ENCODE measurements around the gene PARP15.
"Not testable (repeated sequence)": the region's sequence is repeated elsewhere in the genome, so short reads cannot be mapped to it uniquely, and the experiment has no call there.

DNA sequence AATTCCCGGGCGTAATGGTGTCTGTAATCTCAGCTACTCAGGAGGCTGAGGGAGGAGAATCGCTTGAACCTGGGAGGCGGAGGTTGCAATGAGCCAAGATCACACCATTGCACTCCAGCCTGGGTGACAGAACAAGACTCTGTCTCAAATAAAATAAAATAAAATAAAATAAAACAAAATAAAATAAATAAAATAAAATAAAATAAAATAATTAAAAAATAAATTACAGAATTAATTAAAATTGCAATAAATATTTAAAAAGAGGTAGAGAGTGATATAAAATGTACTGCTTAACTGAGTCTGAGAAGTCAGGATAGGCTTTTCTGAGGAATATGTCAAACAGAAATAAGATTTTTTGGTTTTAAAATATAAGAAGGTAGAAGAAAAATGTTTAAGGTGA is 80.9 kb downstream of the PARP15 start:
- TF ChIP-seq, protein P1, sequence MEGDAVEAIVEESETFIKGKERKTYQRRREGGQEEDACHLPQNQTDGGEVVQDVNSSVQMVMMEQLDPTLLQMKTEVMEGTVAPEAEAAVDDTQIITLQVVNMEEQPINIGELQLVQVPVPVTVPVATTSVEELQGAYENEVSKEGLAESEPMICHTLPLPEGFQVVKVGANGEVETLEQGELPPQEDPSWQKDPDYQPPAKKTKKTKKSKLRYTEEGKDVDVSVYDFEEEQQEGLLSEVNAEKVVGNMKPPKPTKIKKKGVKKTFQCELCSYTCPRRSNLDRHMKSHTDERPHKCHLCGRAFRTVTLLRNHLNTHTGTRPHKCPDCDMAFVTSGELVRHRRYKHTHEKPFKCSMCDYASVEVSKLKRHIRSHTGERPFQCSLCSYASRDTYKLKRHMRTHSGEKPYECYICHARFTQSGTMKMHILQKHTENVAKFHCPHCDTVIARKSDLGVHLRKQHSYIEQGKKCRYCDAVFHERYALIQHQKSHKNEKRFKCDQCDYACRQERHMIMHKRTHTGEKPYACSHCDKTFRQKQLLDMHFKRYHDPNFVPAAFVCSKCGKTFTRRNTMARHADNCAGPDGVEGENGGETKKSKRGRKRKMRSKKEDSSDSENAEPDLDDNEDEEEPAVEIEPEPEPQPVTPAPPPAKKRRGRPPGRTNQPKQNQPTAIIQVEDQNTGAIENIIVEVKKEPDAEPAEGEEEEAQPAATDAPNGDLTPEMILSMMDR (IDR thresholded peaks at IDR 0.05; ENCODE audit: borderline replicate concordance, extremely low read depth, low read length, poor library complexity, severe bottlenecking) = not testable (repeated sequence)
- not testable (repeated sequence) for TF ChIP-seq EZH2 (IDR thresholded peaks at IDR 0.05; ENCODE audit: borderline replicate concordance, low read depth, low read length, severe bottlenecking)

Data from DND-41 (cell line).